Measurements from ENCODE around the gene MACROD1.

DNA sequence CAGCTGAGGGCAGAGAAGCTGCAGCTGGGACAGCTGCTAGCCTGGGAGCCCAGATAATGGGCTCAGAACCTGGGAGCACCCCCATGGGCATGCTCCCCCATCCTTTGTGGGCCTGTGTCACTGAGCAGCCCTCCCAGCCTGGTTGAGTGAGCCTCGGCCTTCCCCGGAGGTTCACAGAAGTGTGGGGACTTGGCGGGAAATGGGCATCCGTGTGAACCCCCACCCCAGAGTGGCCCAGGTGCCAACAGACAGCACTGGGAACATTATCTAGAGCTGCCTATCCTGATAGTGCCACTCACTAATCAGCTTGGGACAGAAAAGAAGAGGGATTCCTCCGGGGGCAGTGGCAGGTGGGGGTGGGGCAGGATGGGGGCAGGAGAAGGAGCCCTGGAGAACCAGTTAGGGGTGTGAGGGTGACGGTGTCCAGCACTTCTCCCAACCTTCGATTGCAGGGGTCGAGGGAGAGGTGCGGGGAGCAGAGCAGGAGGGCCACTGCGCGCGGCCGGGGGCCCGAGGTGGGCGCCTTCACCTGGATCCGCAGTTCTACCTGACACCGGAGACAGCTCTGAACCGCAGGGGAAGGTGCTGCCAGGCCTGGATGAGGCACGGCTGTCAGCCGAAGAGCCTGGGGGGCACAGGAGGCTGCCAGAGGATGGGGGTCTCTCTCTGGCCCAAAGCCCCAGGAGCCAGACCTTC, 97.1 kb downstream of the MACROD1 start:
- TF ChIP-seq, protein P1, sequence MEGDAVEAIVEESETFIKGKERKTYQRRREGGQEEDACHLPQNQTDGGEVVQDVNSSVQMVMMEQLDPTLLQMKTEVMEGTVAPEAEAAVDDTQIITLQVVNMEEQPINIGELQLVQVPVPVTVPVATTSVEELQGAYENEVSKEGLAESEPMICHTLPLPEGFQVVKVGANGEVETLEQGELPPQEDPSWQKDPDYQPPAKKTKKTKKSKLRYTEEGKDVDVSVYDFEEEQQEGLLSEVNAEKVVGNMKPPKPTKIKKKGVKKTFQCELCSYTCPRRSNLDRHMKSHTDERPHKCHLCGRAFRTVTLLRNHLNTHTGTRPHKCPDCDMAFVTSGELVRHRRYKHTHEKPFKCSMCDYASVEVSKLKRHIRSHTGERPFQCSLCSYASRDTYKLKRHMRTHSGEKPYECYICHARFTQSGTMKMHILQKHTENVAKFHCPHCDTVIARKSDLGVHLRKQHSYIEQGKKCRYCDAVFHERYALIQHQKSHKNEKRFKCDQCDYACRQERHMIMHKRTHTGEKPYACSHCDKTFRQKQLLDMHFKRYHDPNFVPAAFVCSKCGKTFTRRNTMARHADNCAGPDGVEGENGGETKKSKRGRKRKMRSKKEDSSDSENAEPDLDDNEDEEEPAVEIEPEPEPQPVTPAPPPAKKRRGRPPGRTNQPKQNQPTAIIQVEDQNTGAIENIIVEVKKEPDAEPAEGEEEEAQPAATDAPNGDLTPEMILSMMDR (IDR thresholded peaks at IDR 0.05), result no peak
- TF ChIP-seq POLR2A (IDR thresholded peaks at IDR 0.05; ENCODE audit: low read depth), result no peak
- no peak for TF ChIP-seq POLR2AphosphoS5 (IDR thresholded peaks at IDR 0.05)
- TF ChIP-seq EP300 (IDR thresholded peaks at IDR 0.05), result no peak

All from esophagus muscularis mucosa (tissue), 4 donors.